Lower lobe of right lung (tissue), 2 donors: ENCODE results near the gene EML2. TPM values are rescaled to one million over a fixed set of nuclear protein-coding genes. Genes with fewer than 3 reads are reported as not detected.

Source experiments
- ATAC-seq, 2 donors: fragments of 200-7000 bp; cut with Tn5 transposase; one replicate each; pipeline ENCODE4 v1.9.1; 2020 to 2022; ENCODE audit warnings: mild to moderate bottlenecking in 2 of 2, moderate library complexity in 2 of 2
- DNase-seq: peaks from one replicate; pipeline ENCODE4 v3.0.0-alpha.2; 2020
- H3K27ac ChIP-seq: fragments of 200-600 bp; one replicate; pipeline ENCODE4 v1.8.0; 2022
- H3K27me3 ChIP-seq: fragments of 200-600 bp; one replicate; pipeline ENCODE4 v1.8.0; 2022; ENCODE audit warnings: low read depth
- H3K36me3 ChIP-seq: fragments of 200-600 bp; one replicate; pipeline ENCODE4 v1.8.0; 2022; ENCODE audit warnings: mild to moderate bottlenecking
- H3K4me1 ChIP-seq: fragments of 200-600 bp; one replicate; pipeline ENCODE4 v1.8.0; 2022
- H3K4me3 ChIP-seq: fragments of 200-600 bp; one replicate; pipeline ENCODE4 v1.8.0; 2022; ENCODE audit warnings: mild to moderate bottlenecking
- H3K9me3 ChIP-seq: fragments of 200-600 bp; one replicate; pipeline ENCODE4 v1.8.0; 2022
- CTCF ChIP-seq: fragments of 200-600 bp; IDR thresholded peaks from one replicate; pipeline ENCODE4 v1.8.0; 2022; ENCODE audit warnings: antibody characterized with exemption, mild to moderate bottlenecking
- intact Hi-C: fragments of 100-400 bp; cut with DNase I; formaldehyde crosslinking; loops from one replicate; pipeline ENCODE4 v1.11.0; 2022
- microRNA-seq: library from miRNA; unstranded; fragments of <30 nt; microRNA quantifications from one replicate; pipeline ENCODE4 v1.2.0, GENCODE V29; 2020; ENCODE audit warnings: borderline number of aligned reads
- total RNA-seq: library from RNA; stranded (reverse); fragmentation: NEBNext Ultra II Directional; extraction: Animal tissue kit (Norgen Biotek cat#: 25700); gene quantifications from one replicate; pipeline ENCODE4 v1.2.1, GENCODE V29; 2021
- donor health status: DM: no; HTN: yes; CAD: no; lungs with severe emphysema.

The EML2 gene
- total RNA-seq, 1 donor from 2014 or later, result 51.4 TPM

- Histone ChIP-seq H3K27me3 (no peaks in the 10 kb centered on the region), H3K4me1 (no peaks in the 10 kb centered on the region), H3K27ac (no peak overlapping the region), H3K36me3 (no peaks in the 10 kb centered on the region), H3K9me3 (no peaks in the 10 kb centered on the region), H3K4me3 (no peak overlapping the region)
- no peak for TF ChIP-seq CTCF
- intact Hi-C loops, result no loop called here
- ATAC-seq (peak; percentile 32 to 47), DNase-seq (no peak)
Observed at GRCh38 chr19:45568732-45569131, 70.5 kb downstream of the EML2 start.

GRCh38 chr19:45567609-45568008, 71.6 kb downstream of the EML2 start:
- Histone ChIP-seq H3K27ac (no peak overlapping the region), H3K4me1 (no peaks in the 10 kb centered on the region), H3K4me3 (no peak overlapping the region), H3K27me3 (no peaks in the 10 kb centered on the region), H3K36me3 (no peaks in the 10 kb centered on the region), H3K9me3 (no peaks in the 10 kb centered on the region)
- ATAC-seq (no peak), DNase-seq (no peak)
- intact Hi-C loops, result no loop called here
- no peak for TF ChIP-seq CTCF

- TF ChIP-seq CTCF, result no peak
- Histone ChIP-seq H3K36me3 (no peaks in the 10 kb centered on the region), H3K27me3 (no peaks in the 10 kb centered on the region), H3K27ac (no peak overlapping the region), H3K4me1 (no peaks in the 10 kb centered on the region), H3K9me3 (no peaks in the 10 kb centered on the region), H3K4me3 (no peak overlapping the region)
- DNase-seq (no peak), ATAC-seq (no peak)
- intact Hi-C loops, result no loop called here
Observed at GRCh38 chr19:45564131-45564780, 74.9 kb downstream of the EML2 start.

GRCh38 chr19:45560686-45561085, 78.5 kb downstream of the EML2 start:
- no peak for ATAC-seq
- Histone ChIP-seq H3K9me3 (no peaks in the 10 kb centered on the region), H3K4me1 (no peaks in the 10 kb centered on the region), H3K27ac (no peak overlapping the region), H3K4me3 (no peak overlapping the region), H3K27me3 (no peaks in the 10 kb centered on the region), H3K36me3 (no peaks in the 10 kb centered on the region)
- intact Hi-C loops, result no loop called here
- no peak for DNase-seq
- TF ChIP-seq CTCF, result no peak

- no peak overlapping the region for H3K4me3 ChIP-seq
- no peak overlapping the region for H3K27ac ChIP-seq
- H3K36me3 ChIP-seq, result no peaks in the 10 kb centered on the region
- ATAC-seq (no peak), DNase-seq (no peak)
- H3K27me3 ChIP-seq, result no peaks in the 10 kb centered on the region
- intact Hi-C loops, result no loop called here
- no peaks in the 10 kb centered on the region for H3K9me3 ChIP-seq
- no peaks in the 10 kb centered on the region for H3K4me1 ChIP-seq
- no peak for TF ChIP-seq CTCF
Observed at GRCh38 chr19:45560038-45560437, 79.2 kb downstream of the EML2 start.

Small RNA genes lying within 50 kb of the gene (microRNA-seq; reads per million reads assigned to microRNA genes)
- gene MIR330, result 87.5 reads per million, percentile 49 among the genes with 10 or more reads in this experiment
- gene MIR642A, result not detected
- not detected for gene MIR642B

Other genes starting within 250 kb of the EML2 start
- gene PPP1R13L, start 234.3 kb downstream of the EML2 start, total RNA-seq, result 43.8 TPM
- gene POLR1G, start 232.8 kb downstream of the EML2 start, total RNA-seq, result 4.5 TPM
- 41.6 TPM for gene ERCC1, start 215.5 kb downstream of the EML2 start, total RNA-seq
- gene FOSB, start 171.4 kb downstream of the EML2 start, total RNA-seq, result 18.0 TPM
- 16.2 TPM for gene RTN2, start 142.3 kb downstream of the EML2 start, total RNA-seq
- gene PPM1N, start 141.0 kb downstream of the EML2 start, total RNA-seq, result 1.8 TPM
- 190 TPM for gene VASP, start 131.9 kb downstream of the EML2 start, total RNA-seq
- gene OPA3, start 54.6 kb downstream of the EML2 start, total RNA-seq, result 11.3 TPM
- gene GPR4, start 37.2 kb downstream of the EML2 start, total RNA-seq, result 10.5 TPM
- 7.5 TPM for gene GIPR, start 28.8 kb upstream of the EML2 start, total RNA-seq
- gene SNRPD2, start 52.6 kb upstream of the EML2 start, total RNA-seq, result 229 TPM
- 5.0 TPM for gene QPCTL, start 53.3 kb upstream of the EML2 start, total RNA-seq
- gene FBXO46, start 91.5 kb upstream of the EML2 start, total RNA-seq, result 19.3 TPM
- not detected for gene MEIOSIN, start 94.0 kb upstream of the EML2 start, total RNA-seq
- 16.8 TPM for gene SIX5, start 129.9 kb upstream of the EML2 start, total RNA-seq
- gene DMPK, start 143.1 kb upstream of the EML2 start, total RNA-seq, result 42.6 TPM
- gene DMWD, start 153.4 kb upstream of the EML2 start, total RNA-seq, result 47.4 TPM
- gene RSPH6A, start 175.9 kb upstream of the EML2 start, total RNA-seq, result 0.21 TPM
- gene SYMPK, start 223.8 kb upstream of the EML2 start, total RNA-seq, result 73.1 TPM
- 0.68 TPM for gene FOXA3, start 224.9 kb upstream of the EML2 start, total RNA-seq
- 21.4 TPM for gene IRF2BP1, start 246.7 kb upstream of the EML2 start, total RNA-seq